GDM1 (cell line): Measurements from ENCODE around the gene RBBP8NL.
A peak's percentile ranks its signal among the peaks of the same experiment; 100 is the strongest.

Source experiments
- DNase-seq: peaks from one replicate; lab custom pipeline; 2025; lab: John Stamatoyannopoulos, UW

RBBP8NL gene

GRCh38 chr20:62392621-62393334 lies 34.6 kb downstream of the RBBP8NL start:
- no peak for DNase-seq

GRCh38 chr20:62392077-62392418 lies 35.3 kb downstream of the RBBP8NL start:
- no peak for DNase-seq

GRCh38 chr20:62391165-62392076 lies 35.9 kb downstream of the RBBP8NL start:
- no peak for DNase-seq

- no peak for DNase-seq
Observed at GRCh38 chr20:62390317-62391164, 36.8 kb downstream of the RBBP8NL start.

- DNase-seq: no peak
Observed at GRCh38 chr20:62389601-62390087, 37.7 kb downstream of the RBBP8NL start.

- no peak for DNase-seq
Observed at GRCh38 chr20:62388839-62389600, 38.3 kb downstream of the RBBP8NL start.

GRCh38 chr20:62387933-62388635 lies 39.3 kb downstream of the RBBP8NL start:
- DNase-seq: no peak

GRCh38 chr20:62387219-62387913 lies 40.0 kb downstream of the RBBP8NL start:
- DNase-seq: no peak

GRCh38 chr20:62386383-62387218 lies 40.7 kb downstream of the RBBP8NL start, which contains the start of gene RPS21:
Gene RPS21 (plus strand): TSS chr20:62387103. CDS start chr20:62387339, 236 bp downstream.
- peak; percentile 84 for DNase-seq

- DNase-seq: peak; percentile 66
Observed at GRCh38 chr20:62382306-62383198, 44.8 kb downstream of the RBBP8NL start.

- no peak for DNase-seq
Observed at GRCh38 chr20:62381842-62382241, 45.5 kb downstream of the RBBP8NL start.

- no peak for DNase-seq
Observed at GRCh38 chr20:62381202-62381797, 46.0 kb downstream of the RBBP8NL start.

GRCh38 chr20:62378215-62378614 lies 49.1 kb downstream of the RBBP8NL start:
- no peak for DNase-seq

- no peak for DNase-seq
Observed at GRCh38 chr20:62377615-62378178, 49.6 kb downstream of the RBBP8NL start.

- DNase-seq: no peak
Observed at GRCh38 chr20:62377064-62377461, 50.3 kb downstream of the RBBP8NL start.

- DNase-seq: no peak
Observed at GRCh38 chr20:62376112-62377063, 51.0 kb downstream of the RBBP8NL start.
